ENCODE results near the gene GRM7.

DNA sequence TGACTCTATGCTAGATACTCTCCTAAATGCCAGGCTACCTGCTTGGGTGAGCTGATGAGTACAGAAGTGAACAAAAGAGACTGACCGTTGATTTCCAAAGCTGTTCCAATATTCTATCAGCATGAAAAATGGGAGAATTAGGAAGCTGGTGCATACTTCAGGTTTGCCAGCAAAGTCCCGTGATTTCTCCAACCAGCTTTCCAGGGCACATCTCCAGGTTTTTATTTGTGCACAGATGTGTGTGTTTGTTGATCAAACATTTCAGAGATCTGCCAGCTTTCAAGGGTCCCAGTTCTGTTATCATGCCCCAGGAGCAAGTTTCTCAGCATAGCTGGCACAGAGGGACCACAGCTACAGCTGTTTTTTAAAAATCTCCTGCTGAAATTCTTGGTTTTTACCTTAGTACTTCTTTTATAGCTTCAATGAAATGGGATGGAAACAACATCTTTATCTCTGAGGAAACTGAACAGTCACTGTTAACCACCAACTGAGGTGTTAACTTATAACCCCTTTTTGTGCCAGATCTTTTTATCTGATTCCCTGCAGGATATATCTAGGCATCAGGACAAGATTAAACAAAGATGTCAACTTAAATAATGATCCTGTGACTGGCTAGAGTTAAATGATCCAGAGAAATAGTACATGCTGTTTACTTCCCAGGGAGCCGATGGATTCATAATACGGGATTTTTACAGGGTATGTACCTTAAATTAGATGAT lies 380.8 kb downstream of the GRM7 start:
- TF ChIP-seq, protein P1, sequence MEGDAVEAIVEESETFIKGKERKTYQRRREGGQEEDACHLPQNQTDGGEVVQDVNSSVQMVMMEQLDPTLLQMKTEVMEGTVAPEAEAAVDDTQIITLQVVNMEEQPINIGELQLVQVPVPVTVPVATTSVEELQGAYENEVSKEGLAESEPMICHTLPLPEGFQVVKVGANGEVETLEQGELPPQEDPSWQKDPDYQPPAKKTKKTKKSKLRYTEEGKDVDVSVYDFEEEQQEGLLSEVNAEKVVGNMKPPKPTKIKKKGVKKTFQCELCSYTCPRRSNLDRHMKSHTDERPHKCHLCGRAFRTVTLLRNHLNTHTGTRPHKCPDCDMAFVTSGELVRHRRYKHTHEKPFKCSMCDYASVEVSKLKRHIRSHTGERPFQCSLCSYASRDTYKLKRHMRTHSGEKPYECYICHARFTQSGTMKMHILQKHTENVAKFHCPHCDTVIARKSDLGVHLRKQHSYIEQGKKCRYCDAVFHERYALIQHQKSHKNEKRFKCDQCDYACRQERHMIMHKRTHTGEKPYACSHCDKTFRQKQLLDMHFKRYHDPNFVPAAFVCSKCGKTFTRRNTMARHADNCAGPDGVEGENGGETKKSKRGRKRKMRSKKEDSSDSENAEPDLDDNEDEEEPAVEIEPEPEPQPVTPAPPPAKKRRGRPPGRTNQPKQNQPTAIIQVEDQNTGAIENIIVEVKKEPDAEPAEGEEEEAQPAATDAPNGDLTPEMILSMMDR (IDR thresholded peaks at IDR 0.05; ENCODE audit: low read depth, low read length, poor library complexity, severe bottlenecking), result no peak
- TF ChIP-seq EZH2phosphoT487 (IDR thresholded peaks at IDR 0.05; ENCODE audit: borderline replicate concordance, low read length), result no peak

Measured in DOHH2 (cell line).